Measurements from ENCODE around the gene FOXO1. TPM values are rescaled to one million over a fixed set of nuclear protein-coding genes. Genes with fewer than 3 reads are reported as not detected.

FOXO1 gene
- total RNA-seq, 4 donors from 2014 or later = 65.7 to 111 (median 87.5) TPM

GRCh38 chr13:40660141-40660664 lies 6.2 kb downstream of the FOXO1 start:
- ATAC-seq (ENCODE audit: low FRiP score) (no peak), DNase-seq (ENCODE audit: low spot score) (no peak)
- TF ChIP-seq, protein P1, sequence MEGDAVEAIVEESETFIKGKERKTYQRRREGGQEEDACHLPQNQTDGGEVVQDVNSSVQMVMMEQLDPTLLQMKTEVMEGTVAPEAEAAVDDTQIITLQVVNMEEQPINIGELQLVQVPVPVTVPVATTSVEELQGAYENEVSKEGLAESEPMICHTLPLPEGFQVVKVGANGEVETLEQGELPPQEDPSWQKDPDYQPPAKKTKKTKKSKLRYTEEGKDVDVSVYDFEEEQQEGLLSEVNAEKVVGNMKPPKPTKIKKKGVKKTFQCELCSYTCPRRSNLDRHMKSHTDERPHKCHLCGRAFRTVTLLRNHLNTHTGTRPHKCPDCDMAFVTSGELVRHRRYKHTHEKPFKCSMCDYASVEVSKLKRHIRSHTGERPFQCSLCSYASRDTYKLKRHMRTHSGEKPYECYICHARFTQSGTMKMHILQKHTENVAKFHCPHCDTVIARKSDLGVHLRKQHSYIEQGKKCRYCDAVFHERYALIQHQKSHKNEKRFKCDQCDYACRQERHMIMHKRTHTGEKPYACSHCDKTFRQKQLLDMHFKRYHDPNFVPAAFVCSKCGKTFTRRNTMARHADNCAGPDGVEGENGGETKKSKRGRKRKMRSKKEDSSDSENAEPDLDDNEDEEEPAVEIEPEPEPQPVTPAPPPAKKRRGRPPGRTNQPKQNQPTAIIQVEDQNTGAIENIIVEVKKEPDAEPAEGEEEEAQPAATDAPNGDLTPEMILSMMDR (IDR thresholded peaks at IDR 0.05) = no peak

GRCh38 chr13:40657951-40658350 lies 8.5 kb downstream of the FOXO1 start:
- DNase-seq (ENCODE audit: low spot score) (no peak), ATAC-seq (ENCODE audit: low FRiP score) (no peak)
- TF ChIP-seq, protein P1 (IDR thresholded peaks at IDR 0.05) = no peak

- ATAC-seq (ENCODE audit: low FRiP score) = no peak
- TF ChIP-seq, protein P1 (IDR thresholded peaks at IDR 0.05) = no peak
- no peak for DNase-seq (ENCODE audit: low spot score)
These were observed 9.1 kb downstream of the FOXO1 start for GRCh38 chr13:40657307-40657706.

GRCh38 chr13:40656358-40656757 lies 10.1 kb downstream of the FOXO1 start:
- DNase-seq (ENCODE audit: low spot score) = no peak
- TF ChIP-seq, protein P1 (IDR thresholded peaks at IDR 0.05) = no peak

DNA sequence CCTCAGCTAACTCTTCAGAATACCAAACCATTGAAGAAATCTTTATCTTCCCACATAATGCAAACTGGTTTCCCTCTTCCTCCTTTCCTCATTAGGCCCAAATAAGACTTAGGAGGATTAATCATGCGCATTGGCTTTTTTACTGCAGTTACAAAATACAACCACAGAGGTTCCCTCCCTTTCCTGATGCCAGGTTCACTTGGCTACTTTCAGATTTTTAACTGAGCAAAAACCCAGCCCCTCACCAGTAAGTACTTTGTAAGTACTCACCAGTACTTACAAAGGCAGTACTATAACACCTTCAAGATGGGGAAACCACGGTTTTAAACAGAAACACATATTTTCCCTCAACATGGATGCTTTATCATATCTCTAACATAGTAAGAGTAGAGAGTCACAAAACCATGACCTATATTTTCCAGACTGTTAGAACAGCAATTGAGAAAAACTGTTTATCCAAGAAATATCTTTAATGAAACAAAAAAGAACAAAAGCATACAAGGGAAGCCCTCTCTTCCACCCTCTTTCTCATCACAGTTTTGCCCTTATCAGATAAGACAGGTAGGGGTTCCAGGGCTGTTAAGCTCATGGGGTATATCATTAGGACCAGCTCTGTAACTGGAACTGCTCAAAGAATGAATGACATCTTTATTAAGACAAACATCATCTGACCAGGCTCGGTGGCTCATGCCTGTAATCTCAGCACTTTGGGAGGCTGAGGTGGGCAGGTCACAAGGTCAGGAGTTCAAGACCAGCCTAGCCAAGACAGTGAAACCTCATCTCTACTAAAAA lies 12.7 kb downstream of the FOXO1 start:
- DNase-seq (ENCODE audit: low spot score) (no peak), ATAC-seq (ENCODE audit: low FRiP score) (no peak)
- TF ChIP-seq, protein P1 (IDR thresholded peaks at IDR 0.05) = no peak

More at GRCh38 chr13:40656358-40656757, 10.1 kb downstream of the FOXO1 start:
- ATAC-seq (ENCODE audit: low FRiP score) = no peak

DNA sequence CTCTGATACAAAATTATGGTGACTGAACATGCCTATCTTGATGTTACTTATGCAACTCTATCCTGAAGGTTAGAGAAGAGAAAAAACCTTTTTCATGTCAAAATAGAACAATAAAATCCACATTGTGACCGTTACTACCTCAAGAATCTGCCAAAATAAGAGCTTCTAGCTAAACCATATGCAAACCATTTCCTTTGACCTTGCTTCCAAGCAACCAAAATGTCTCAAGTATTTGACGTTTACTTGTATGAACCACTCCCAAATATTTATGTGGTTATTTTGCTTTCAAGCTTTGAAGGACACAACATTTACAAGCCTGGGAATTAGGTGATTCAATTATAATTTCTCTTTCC lies 13.9 kb downstream of the FOXO1 start:
- DNase-seq (ENCODE audit: low spot score) = no peak
- TF ChIP-seq, protein P1 (IDR thresholded peaks at IDR 0.05) = no peak
- no peak for ATAC-seq (ENCODE audit: low FRiP score)

All from omental fat pad (tissue), 4 donors.